Stimulated activated CD4-positive, alpha-beta T cell treated with anti-CD3 and anti-CD28 coated beads, Interleukin-15, amount 100 ng/mL, for 24 hours (primary cell): Measurements from ENCODE around the gene LPCAT1.
"Not testable (repeated sequence)": the region's sequence is repeated elsewhere in the genome, so short reads cannot be mapped to it uniquely, and the experiment has no call there.

Source experiments
- DNase-seq: peaks from one replicate; pipeline ENCODE4 v3.0.0-alpha.2; 2020

Gene LPCAT1

GRCh38 chr5:1523793-1524480 is at the start of gene LPCAT1:
TSS of gene LPCAT1 (minus strand) at chr5:1523960. CDS start at chr5:1523844, 116 bp downstream.
- peak; percentile 85 for DNase-seq

- DNase-seq: not testable (repeated sequence)
Measured at GRCh38 chr5:1571875-1572274, 48.1 kb upstream of the LPCAT1 start.

- no peak for DNase-seq
Measured at GRCh38 chr5:1570975-1571374, 47.2 kb upstream of the LPCAT1 start.

GRCh38 chr5:1568201-1568979 is 44.6 kb upstream of the LPCAT1 start:
- no peak for DNase-seq

- not testable (repeated sequence) for DNase-seq
Measured at GRCh38 chr5:1567527-1568200, 43.9 kb upstream of the LPCAT1 start.

GRCh38 chr5:1565737-1566734 is 42.3 kb upstream of the LPCAT1 start:
- DNase-seq: no peak

GRCh38 chr5:1564824-1565736 is 41.3 kb upstream of the LPCAT1 start:
- DNase-seq: no peak

- no peak for DNase-seq
Measured at GRCh38 chr5:1564182-1564748, 40.5 kb upstream of the LPCAT1 start.

- no peak for DNase-seq
Measured at GRCh38 chr5:1563617-1564181, 39.9 kb upstream of the LPCAT1 start.

GRCh38 chr5:1563051-1563461 is 39.3 kb upstream of the LPCAT1 start:
- DNase-seq: no peak

- DNase-seq: no peak
Measured at GRCh38 chr5:1562599-1562998, 38.8 kb upstream of the LPCAT1 start.

GRCh38 chr5:1561402-1561929 is 37.7 kb upstream of the LPCAT1 start:
- DNase-seq: no peak

- not testable (repeated sequence) for DNase-seq
Measured at GRCh38 chr5:1560499-1560898, 36.7 kb upstream of the LPCAT1 start.

- no peak for DNase-seq
Measured at GRCh38 chr5:1558944-1559343, 35.2 kb upstream of the LPCAT1 start.

GRCh38 chr5:1557114-1557873 is 33.5 kb upstream of the LPCAT1 start:
- no peak for DNase-seq

GRCh38 chr5:1555808-1556731 is 32.3 kb upstream of the LPCAT1 start:
- no peak for DNase-seq

- no peak for DNase-seq
Measured at GRCh38 chr5:1555011-1555807, 31.4 kb upstream of the LPCAT1 start.
